HepG2 (cell line): ENCODE measurements around the gene MTRF1. TPM values are rescaled to one million over a fixed set of nuclear protein-coding genes. Genes with fewer than 3 reads are reported as not detected.

Experiments
- ATAC-seq: fragments of 200-7000 bp; cut with Tn5 transposase; 3 replicates; pipeline ENCODE4 v1.9.1; 2020; ENCODE audit warnings: mild to moderate bottlenecking, moderate library complexity
- BruUV-seq: library from RNA; stranded (reverse); fragments of 400-500 nt; replicated peaks from 2 replicates; lab custom pipeline; 2021; lab: Mats Ljungman, UMichigan
- CTCF ChIA-PET: fragments of 300-600 bp; formaldehyde crosslinking; extraction: SDS; loops from one replicate; lab custom pipeline; 2021; ENCODE audit warnings: low total read pairs, inconsistent platforms, low intra/inter-chr PET ratio; lab: Yijun Ruan, JAX
- POLR2A ChIA-PET: fragments of 350-600 bp; sonication (Branson Sonifier 250); formaldehyde crosslinking; loops from one replicate; lab custom pipeline; 2020; ENCODE audit warnings: antibody characterized with exemption, inconsistent platforms; lab: Yijun Ruan, JAX
- DNase-seq: peaks from one replicate; pipeline ENCODE4 v3.0.0-alpha.2; 2015; ENCODE audit warnings: low spot score
- FAIRE-seq: peaks from 3 replicates; lab custom pipeline; 2011; peaks lifted over from hg19 to GRCh38; lab: Jason Lieb, UNC
- H2AFZ ChIP-seq: one replicate; pipeline ENCODE4 v1.6.1; 2011; ENCODE audit warnings: low read length, inconsistent platforms
- H3K27ac ChIP-seq: fragments of 300-600 bp; 3 replicates; pipeline ENCODE4 v1.8.0; 2011; ENCODE audit warnings: mixed run types, mild to moderate bottlenecking, mixed read lengths, low read length, inconsistent platforms; ENCODE audit not compliant: insufficient read depth; ENCODE audit errors: extremely low read length
- H3K27me3 ChIP-seq, 2 experiments: fragments of 200-600 bp in 1 of 2; 2 replicates in 1 of 2; 3 replicates in 1 of 2; pipeline versions ENCODE4 v1.6.0 to v1.8.0; 2011; ENCODE audit warnings: low read length in 2 of 2, mild to moderate bottlenecking in 2 of 2, moderate library complexity in 2 of 2, inconsistent platforms in 1 of 2; ENCODE audit not compliant: insufficient read depth in 2 of 2, control insufficient read depth in 1 of 2
- H3K36me3 ChIP-seq, 2 experiments: fragments of 200-600 bp in 1 of 2; replicated peaks in 1 of 2; 2 replicates in 1 of 2; 3 replicates in 1 of 2; pipeline versions ENCODE4 v1.5.1 to v1.8.0; 2011; ENCODE audit warnings: low read length in 2 of 2, inconsistent platforms in 1 of 2; ENCODE audit not compliant: insufficient read depth in 2 of 2, control insufficient read depth in 1 of 2
- H3K4me1 ChIP-seq: 2 replicates; pipeline ENCODE4 v1.5.1; 2012; ENCODE audit warnings: low read length, inconsistent platforms; ENCODE audit not compliant: insufficient read depth
- H3K4me2 ChIP-seq: 2 replicates; pipeline ENCODE4 v1.6.0; 2011; ENCODE audit warnings: low read depth, low read length, inconsistent platforms
- H3K4me3 ChIP-seq, 3 experiments: fragments of 200-600 bp in 1 of 3; sonication (generic), shearing (Covaris generic) in 1 of 3; replicated peaks in 1 of 3; 2 replicates each; pipeline ENCODE4 v1.5.1; 2011 to 2016; ENCODE audit warnings: low read length in 3 of 3, inconsistent platforms in 2 of 3, low read depth in 2 of 3, mild to moderate bottlenecking in 2 of 3, control low read depth in 1 of 3, mixed read lengths in 1 of 3; ENCODE audit not compliant: insufficient read depth in 1 of 3
- H3K79me2 ChIP-seq: one replicate; pipeline ENCODE4 v1.6.1; 2011; ENCODE audit warnings: low read length, inconsistent platforms; ENCODE audit not compliant: insufficient read depth
- H3K9ac ChIP-seq: 2 replicates; pipeline ENCODE4 v1.6.0; 2011; ENCODE audit warnings: mild to moderate bottlenecking, low read depth, low read length, inconsistent platforms; ENCODE audit not compliant: insufficient read depth
- H3K9me3 ChIP-seq: 2 replicates; pipeline ENCODE4 v1.5.1; 2012; ENCODE audit warnings: mild to moderate bottlenecking, low read length
- H4K20me1 ChIP-seq: 2 replicates; pipeline ENCODE4 v1.6.0; 2011; ENCODE audit warnings: inconsistent platforms, mild to moderate bottlenecking, low read length, moderate library complexity; ENCODE audit not compliant: insufficient read depth
- CC2D1A ChIP-seq: sonication (generic); formaldehyde crosslinking; IDR thresholded peaks from 2 replicates; pipeline ENCODE4 v1.8.1; 2023; ENCODE audit warnings: mild to moderate bottlenecking, missing genetic modification reagents
- CREB1 ChIP-seq, 2 experiments: fragments of 450-650 bp in 1 of 2; IDR thresholded peaks; 2 replicates each; pipeline ENCODE4 v1.6.1; 2016 to 2017; ENCODE audit warnings: control low read depth in 1 of 2, mild to moderate bottlenecking in 1 of 2, missing compliant biosample characterization in 1 of 2, missing genetic modification characterization in 1 of 2
- FOXP1 ChIP-seq, 2 experiments: fragments of 450-650 bp in 1 of 2; IDR thresholded peaks; 2 replicates each; pipeline ENCODE4 v1.6.1; 2017 to 2018; ENCODE audit warnings: antibody characterized with exemption in 1 of 2
- HOXA9 ChIP-seq: sonication (generic); formaldehyde crosslinking; IDR thresholded peaks from 2 replicates; pipeline ENCODE4 v1.8.1; 2022; ENCODE audit warnings: missing genetic modification reagents, mild to moderate bottlenecking, moderate library complexity, borderline replicate concordance
- KDM5B ChIP-seq: sonication (generic); formaldehyde crosslinking; IDR thresholded peaks from 2 replicates; pipeline ENCODE4 v1.4.0; 2020; ENCODE audit warnings: missing genetic modification reagents, mild to moderate bottlenecking, borderline replicate concordance
- MEIS1 ChIP-seq: sonication (generic); formaldehyde crosslinking; IDR thresholded peaks from 2 replicates; pipeline ENCODE4 v1.9.0; 2021; ENCODE audit warnings: mild to moderate bottlenecking, missing genetic modification reagents, moderate library complexity, borderline replicate concordance
- PITX1 ChIP-seq: sonication (generic); formaldehyde crosslinking; IDR thresholded peaks from 2 replicates; pipeline ENCODE4 v1.5.1; 2020; ENCODE audit warnings: mild to moderate bottlenecking, missing genetic modification reagents
- PRDM10 ChIP-seq: sonication (generic); formaldehyde crosslinking; IDR thresholded peaks from 2 replicates; pipeline ENCODE4 v1.4.0; 2020; ENCODE audit warnings: low read depth, missing genetic modification reagents
- REPIN1 ChIP-seq: sonication (generic); formaldehyde crosslinking; IDR thresholded peaks from 2 replicates; pipeline ENCODE4 v1.8.0; 2022; ENCODE audit warnings: missing genetic modification reagents, low read depth, mild to moderate bottlenecking, borderline replicate concordance
- SAP130 ChIP-seq: IDR thresholded peaks from 2 replicates; pipeline ENCODE4 v1.6.1; 2016; ENCODE audit warnings: low read depth
- SRSF4 ChIP-seq: fragments of 200-400 bp; formaldehyde crosslinking; IDR thresholded peaks from one replicate; pipeline ENCODE4 v1.6.1; 2018; ENCODE audit warnings: mild to moderate bottlenecking, low read depth, low read length, moderate library complexity; ENCODE audit not compliant: poor library complexity, severe bottlenecking
- TCF7 ChIP-seq: sonication (generic); IDR thresholded peaks from 2 replicates; pipeline ENCODE4 v1.6.1; 2016; ENCODE audit warnings: antibody characterized with exemption, low read depth
- THAP11 ChIP-seq: IDR thresholded peaks from 2 replicates; pipeline ENCODE4 v1.6.1; 2016; ENCODE audit warnings: missing biosample characterization, missing genetic modification reagents
- ZNF34 ChIP-seq: sonication (generic); formaldehyde crosslinking; IDR thresholded peaks from 2 replicates; pipeline ENCODE4 v1.4.0; 2020; ENCODE audit warnings: mild to moderate bottlenecking, missing genetic modification reagents, borderline replicate concordance
- ZNF570 ChIP-seq: sonication (generic); formaldehyde crosslinking; IDR thresholded peaks from 2 replicates; pipeline ENCODE4 v1.4.0; 2020; ENCODE audit warnings: mild to moderate bottlenecking, missing genetic modification reagents, borderline replicate concordance
- ZNF652 ChIP-seq: IDR thresholded peaks from 2 replicates; pipeline ENCODE4 v1.6.1; 2016; ENCODE audit warnings: low read depth, borderline replicate concordance
- WGBS: methylation state at CpG from one replicate; pipeline ENCODE4 v1.1.6; 2017; ENCODE audit warnings: low lambda C conversion rate; 5-methylcytosine and 5-hydroxymethylcytosine counted together
- in situ Hi-C: cut with HindIII; loops from 2 replicates; pipeline ENCODE4 v1.10.0; 2017; ENCODE audit warnings: low pct_unique_long_range_greater_than_20kb; ENCODE audit not compliant: extremely low pct_ligation_motif_present
- intact Hi-C: fragments of 100-400 bp; cut with micrococcal nuclease; formaldehyde crosslinking; loops from one replicate; pipeline ENCODE4 v1.10.0; 2022; ENCODE audit not compliant: unreplicated experiment
- polyA plus RNA-seq, 8 experiments: library from polyadenylated mRNA; depleted of rRNA in 3 of 8; stranded (reverse) in 7 of 8; unstranded in 1 of 8; fragments of >200 nt; fragmentation: Illumina TruSeq in 4 of 8; extraction: Trizol in 4 of 8; gene quantifications; 2 replicates each; pipeline versions ENCODE4 v1.2.1 to v1.2.3, GENCODE V29; 2011 to 2016; ENCODE audit warnings: low read depth in 4 of 8, missing spikeins in 1 of 8, mixed read lengths in 1 of 8; ENCODE audit not compliant: insufficient read depth in 1 of 8
- total RNA-seq, 5 experiments: library from RNA; depleted of rRNA; stranded (reverse); fragments of >200 nt; fragmentation: Illumina TruSeq; extraction: Trizol; gene quantifications; 2 replicates each; pipeline ENCODE4 v1.2.3, GENCODE V29; 2016; ENCODE audit warnings: low read depth in 1 of 5

MTRF1 gene
- total and polyA plus RNA-seq, 2 of the 13 experiments (the other 11 are each of a cell fraction or from before 2014, with no cell fraction given): 21.6 to 27.2 TPM

- no peak for TF ChIP-seq ZNF570 (CRISPR knock-in tag)
- no peak for TF ChIP-seq SRSF4
- TF ChIP-seq ZNF34 (CRISPR knock-in tag): no peak
- no peak for TF ChIP-seq FOXP1 (IDR thresholded peaks at IDR 0.05)
- TF ChIP-seq FOXP1 (CRISPR knock-in tag; IDR thresholded peaks at IDR 0.05): no peak
- no peak for TF ChIP-seq PRDM10 (CRISPR knock-in tag)
- no peak for TF ChIP-seq MEIS1 (CRISPR knock-in tag)
Observed at GRCh38 chr13:41203810-41204209, 59.6 kb downstream of the MTRF1 start (continued).

- H3K9me3 ChIP-seq: no peaks in the 10 kb centered on the region
- no peak overlapping the region for H3K27ac ChIP-seq
- in situ Hi-C loops (no loop called here), intact Hi-C loops (no loop called here)
- no peaks in the 10 kb centered on the region for H4K20me1 ChIP-seq
- no peak overlapping the region for H3K4me2 ChIP-seq
- TF ChIP-seq REPIN1 (CRISPR knock-in tag) (no peak), SAP130 (CRISPR knock-in tag) (no peak), CC2D1A (no peak), PITX1 (CRISPR knock-in tag) (no peak), HOXA9 (CRISPR knock-in tag) (no peak), ZNF652 (CRISPR knock-in tag) (no peak), KDM5B (no peak), TCF7 (no peak), THAP11 (CRISPR knock-in tag) (no peak), CREB1 (IDR thresholded peaks at IDR 0.05) (no peak), CREB1 (CRISPR knock-in tag; IDR thresholded peaks at IDR 0.05) (no peak)
- H3K4me1 ChIP-seq: peaks cover 8% of the 10 kb centered on the region
- H3K9ac ChIP-seq: no peak overlapping the region
- no peak overlapping the region for H2AFZ ChIP-seq
- FAIRE-seq: no peak
- ATAC-seq: no peak
- no TSS peak for BruUV-seq
- POLR2A ChIA-PET: no interaction called here
- CTCF ChIA-PET: no interaction called here
- H3K36me3 ChIP-seq: no peaks in the 10 kb centered on the region
- no peaks in the 10 kb centered on the region for H3K27me3 ChIP-seq
- H3K4me3 ChIP-seq: no peak overlapping the region
- DNase-seq: no peak
- WGBS: 48% methylated on average over 4 of the region's 4 CpGs
- H3K79me2 ChIP-seq: no peaks in the 10 kb centered on the region
Observed at GRCh38 chr13:41200126-41200525, 63.2 kb downstream of the MTRF1 start.
